Activated T-cell treated with anti-CD3 and anti-CD28 coated beads, Interleukin-2, amount 50 U/mL, for 4 hours (primary cell): Measurements from ENCODE around the gene COMMD1. TPM values are rescaled to one million over a fixed set of nuclear protein-coding genes. Genes with fewer than 3 reads are reported as not detected.

Source experiments
- ATAC-seq, 2 donors: fragments of 200-7000 bp; cut with Tn5 transposase; one replicate each; pipeline ENCODE4 v1.10.0; 2021
- DNase-seq: peaks from one replicate; pipeline ENCODE4 v3.0.0-alpha.2; 2020
- H3K27me3 Mint-ChIP-seq: one replicate; pipeline ENCODE4 v1.8.0; 2021; ENCODE audit warnings: low read depth, mixed read lengths
- H3K36me3 Mint-ChIP-seq: one replicate; pipeline ENCODE4 v1.8.0; 2022; ENCODE audit warnings: mixed read lengths; ENCODE audit not compliant: insufficient read depth
- H3K4me1 Mint-ChIP-seq: one replicate; pipeline ENCODE4 v1.8.0; 2021; ENCODE audit warnings: low read depth, mixed read lengths
- H3K4me3 Mint-ChIP-seq: one replicate; pipeline ENCODE4 v1.8.0; 2021; ENCODE audit warnings: mild to moderate bottlenecking, moderate library complexity, mixed read lengths
- H3K9me3 Mint-ChIP-seq: one replicate; pipeline ENCODE4 v1.8.0; 2021; ENCODE audit warnings: mixed read lengths
- total RNA-seq, 3 donors: library from RNA; stranded (reverse); gene quantifications; one replicate each; pipeline ENCODE4 v1.2.1, GENCODE V29; 2021

The COMMD1 gene
- total RNA-seq, 3 donors from 2014 or later = 29.7 to 37.0 (median 31.0) TPM

GRCh38 chr2:62184512-62185230 is 279.2 kb downstream of the COMMD1 start:
- no peaks in the 10 kb centered on the region for H3K4me1 Mint-ChIP-seq
- no peak for ATAC-seq
- H3K9me3 Mint-ChIP-seq = no peaks in the 10 kb centered on the region
- no peak overlapping the region for H3K4me3 Mint-ChIP-seq
- no peak for DNase-seq
- no peaks in the 10 kb centered on the region for H3K27me3 Mint-ChIP-seq
- no peaks in the 10 kb centered on the region for H3K36me3 Mint-ChIP-seq

Other genes starting within 250 kb of the COMMD1 start
- 1 to 10 TPM; 2.5 to 3.0 (median 2.6) TPM for gene FAM161A, start 51.6 kb upstream of the COMMD1 start, total RNA-seq
- gene CCT4, start 17.0 kb upstream of the COMMD1 start, total RNA-seq = 100 to 1,000 TPM; 392 to 466 (median 441) TPM